ENCODE measurements around the gene METTL9. TPM values are rescaled to one million over a fixed set of nuclear protein-coding genes. Genes with fewer than 3 reads are reported as not detected.
"Not testable (repeated sequence)": the region's sequence is repeated elsewhere in the genome, so short reads cannot be mapped to it uniquely, and the experiment has no call there.

Gene METTL9
- total and polyA plus RNA-seq, 7 donors, result 56.0 to 155 (median 108) TPM

GRCh38 chr16:21598701-21599121, 666 bp upstream of the METTL9 start:
- intact Hi-C loops (cut with DNase I), result loop anchor here (5.0 kb wide), 1 partner anchor 44 kb away; no protein-coding TSS in a partner anchor
- no peaks in the 10 kb centered on the region for H3K9me3 ChIP-seq
- peak overlapping the region; percentile 93 to 97 (median 96) for H3K27ac ChIP-seq
- H3K27me3 ChIP-seq, result no peaks in the 10 kb centered on the region
- no peaks in the 10 kb centered on the region for H3K36me3 ChIP-seq
- peaks cover 0 to 32% (median 19%) of the 10 kb centered on the region in 4 donors for H3K4me1 ChIP-seq
- no peak for DNase-seq
- TF ChIP-seq POLR2A (IDR thresholded peaks at IDR 0.05) (no peak), POLR2AphosphoS5 (IDR thresholded peaks at IDR 0.05) (no peak), EP300 (IDR thresholded peaks at IDR 0.05) (no peak), CTCF (IDR thresholded peaks at IDR 0.05) (no peak)
- 1% methylated on average over 13 of the region's 13 CpGs for WGBS, 2 donors
- peak overlapping the region; percentile 72 to 94 (median 86) for H3K4me3 ChIP-seq

GRCh38 chr16:21600031-21600773, 825 bp downstream of the METTL9 start:
- peak overlapping the region; percentile 72 to 94 (median 86) for H3K4me3 ChIP-seq
- no peaks in the 10 kb centered on the region for H3K36me3 ChIP-seq
- H3K27me3 ChIP-seq, result no peaks in the 10 kb centered on the region
- no peaks in the 10 kb centered on the region for H3K9me3 ChIP-seq
- WGBS, 2 donors, result 1% methylated on average over 52 of the region's 52 CpGs
- TF ChIP-seq EP300 (IDR thresholded peaks at IDR 0.05) (no peak), POLR2A (IDR thresholded peaks at IDR 0.05) (no peak), POLR2AphosphoS5 (IDR thresholded peaks at IDR 0.05) (peak in 2 of 4 donors; percentile 29 to 38), CTCF (IDR thresholded peaks at IDR 0.05) (no peak)
- no peak for DNase-seq
- H3K4me1 ChIP-seq, result peaks cover 0 to 44% (median 24%) of the 10 kb centered on the region in 4 donors
- peak overlapping the region; percentile 93 to 97 (median 96) for H3K27ac ChIP-seq
- intact Hi-C loops (cut with DNase I), result loop anchor here (5.0 kb wide), 1 partner anchor 352 kb away; the partner anchor contains the start of gene UQCRC2

- H3K4me1 ChIP-seq, result peaks cover 0 to 59% (median 28%) of the 10 kb centered on the region in 4 donors
- 89 to 94% methylated on average over 3 of the region's 3 CpGs for WGBS, 2 donors
Observed at GRCh38 chr16:21602785-21603184, 3.4 kb downstream of the METTL9 start.

GRCh38 chr16:21603928-21604327, 4.6 kb downstream of the METTL9 start:
- no peak for TF ChIP-seq POLR2AphosphoS5 (IDR thresholded peaks at IDR 0.05)
- no peak for TF ChIP-seq CTCF (IDR thresholded peaks at IDR 0.05)
- TF ChIP-seq POLR2A (IDR thresholded peaks at IDR 0.05), result no peak
- no peak for TF ChIP-seq EP300 (IDR thresholded peaks at IDR 0.05)
- H3K27ac ChIP-seq, result no peak overlapping the region
- no peaks in the 10 kb centered on the region for H3K36me3 ChIP-seq
- no peaks in the 10 kb centered on the region for H3K27me3 ChIP-seq
- intact Hi-C loops (cut with DNase I), result loop anchor here (5.0 kb wide), 1 partner anchor 348 kb away; the partner anchor contains the start of gene UQCRC2
- 69 to 77% methylated on average over 3 of the region's 3 CpGs for WGBS, 2 donors
- H3K9me3 ChIP-seq, result no peaks in the 10 kb centered on the region
- DNase-seq, result no peak
- H3K4me1 ChIP-seq, result peaks cover 0 to 65% (median 32%) of the 10 kb centered on the region in 4 donors
- H3K4me3 ChIP-seq, result no peak overlapping the region

More at GRCh38 chr16:21602785-21603184, 3.4 kb downstream of the METTL9 start:
- H3K27me3 ChIP-seq, result no peaks in the 10 kb centered on the region
- H3K9me3 ChIP-seq, result no peaks in the 10 kb centered on the region
- no peak overlapping the region for H3K27ac ChIP-seq
- no peak overlapping the region for H3K4me3 ChIP-seq
- TF ChIP-seq POLR2AphosphoS5 (IDR thresholded peaks at IDR 0.05), result no peak
- intact Hi-C loops (cut with DNase I), result loop anchor here (5.0 kb wide), 1 partner anchor 350 kb away; the partner anchor contains the start of gene UQCRC2
- no peak for DNase-seq
- no peaks in the 10 kb centered on the region for H3K36me3 ChIP-seq

- 42 to 78% methylated on average over 8 of the region's 8 CpGs for WGBS, 2 donors
- peaks cover 0 to 76% (median 40%) of the 10 kb centered on the region in 4 donors for H3K4me1 ChIP-seq
Observed at GRCh38 chr16:21605848-21606247, 6.5 kb downstream of the METTL9 start.

More at GRCh38 chr16:21605848-21606247, 6.5 kb downstream of the METTL9 start:
- DNase-seq; H3K4me3 ChIP-seq; H3K36me3 ChIP-seq; H3K27me3 ChIP-seq; H3K27ac ChIP-seq; H3K9me3 ChIP-seq; intact Hi-C loops (cut with DNase I): not testable (repeated sequence)
